ENCODE data around the gene FAM78A.

FAM78A gene

DNA sequence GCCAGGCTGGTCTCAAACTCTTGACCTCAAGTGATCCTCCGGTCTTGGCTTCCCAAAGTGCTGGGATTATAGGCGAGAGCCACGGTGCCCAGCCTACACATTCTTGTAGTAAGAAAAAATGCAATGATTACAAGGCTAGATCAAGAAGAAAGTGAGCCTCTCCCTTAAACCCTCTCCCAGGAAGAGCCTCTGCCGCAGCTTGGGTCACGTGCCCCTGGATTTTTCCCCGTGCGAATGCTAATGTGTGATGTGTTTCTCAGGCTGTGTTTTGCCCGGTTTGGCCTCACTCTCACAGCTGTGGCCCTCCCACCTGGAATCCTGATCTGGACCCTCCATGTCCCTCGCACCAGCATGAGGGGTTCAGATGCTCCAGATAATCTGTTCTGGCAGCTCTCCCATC lies 20.1 kb upstream of the FAM78A start:
- Histone ChIP-seq H3K79me2 (ENCODE audit: insufficient read depth, low read length) (no peaks in the 10 kb centered on the region), H3K36me3 (ENCODE audit: insufficient read depth, low read length) (no peaks in the 10 kb centered on the region), H3K9me3 (ENCODE audit: insufficient read depth, low read depth, low read length) (no peaks in the 10 kb centered on the region), H2AFZ (ENCODE audit: low read length) (no peak overlapping the region), H3F3A (ENCODE audit: low read depth) (no peaks in the 10 kb centered on the region), H3K4me1 (ENCODE audit: insufficient read depth, low read length, poor library complexity, severe bottlenecking) (no peaks in the 10 kb centered on the region), H4K20me1 (ENCODE audit: insufficient read depth, low read length, poor library complexity, severe bottlenecking) (no peaks in the 10 kb centered on the region), H3K4me2 (ENCODE audit: low read depth, low read length, poor library complexity, severe bottlenecking) (no peak overlapping the region), H3K9me2 (replicated peaks; ENCODE audit: low read depth, low read length) (no peaks in the 10 kb centered on the region), H3K9ac (ENCODE audit: low read depth, low read length, poor library complexity, severe bottlenecking) (no peak overlapping the region), H3K27me3 (ENCODE audit: insufficient read depth, low read length, poor library complexity, severe bottlenecking) (no peaks in the 10 kb centered on the region), H3K4me3 (ENCODE audit: low read length, poor library complexity, severe bottlenecking) (no peak overlapping the region)
- TF ChIP-seq CTCF (conservative IDR thresholded peaks at IDR 0.05; ENCODE audit: low read length) (no peak), EZH2phosphoT487 (IDR thresholded peaks at IDR 0.05; ENCODE audit: borderline replicate concordance) (no peak)

DNA sequence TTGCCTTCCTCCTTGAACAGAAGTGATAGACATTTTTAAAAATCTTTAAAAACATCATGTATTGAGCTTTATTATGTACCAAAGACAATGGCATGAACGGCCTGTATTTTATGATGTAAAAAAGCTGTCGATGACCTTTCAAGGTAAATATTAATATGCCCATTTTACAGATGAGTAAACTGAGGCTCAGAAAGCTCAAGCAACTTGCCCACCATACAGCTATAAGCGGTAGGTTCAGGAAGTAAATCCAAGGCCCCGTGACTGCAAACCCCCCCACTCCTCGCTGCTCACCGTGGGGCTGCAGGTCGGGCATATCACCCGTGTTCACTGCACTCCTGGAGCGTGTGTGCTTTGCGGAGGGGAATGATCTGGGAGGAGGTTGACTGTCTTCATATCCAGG lies 16.6 kb upstream of the FAM78A start:
- Histone ChIP-seq H3K27me3 (ENCODE audit: insufficient read depth, low read length, poor library complexity, severe bottlenecking) (no peaks in the 10 kb centered on the region), H3K4me3 (ENCODE audit: low read length, poor library complexity, severe bottlenecking) (no peak overlapping the region), H3F3A (ENCODE audit: low read depth) (no peaks in the 10 kb centered on the region), H3K4me2 (ENCODE audit: low read depth, low read length, poor library complexity, severe bottlenecking) (no peak overlapping the region), H3K79me2 (ENCODE audit: insufficient read depth, low read length) (no peaks in the 10 kb centered on the region), H3K36me3 (ENCODE audit: insufficient read depth, low read length) (no peaks in the 10 kb centered on the region), H3K9ac (ENCODE audit: low read depth, low read length, poor library complexity, severe bottlenecking) (no peak overlapping the region), H3K9me2 (replicated peaks; ENCODE audit: low read depth, low read length) (no peaks in the 10 kb centered on the region), H2AFZ (ENCODE audit: low read length) (no peak overlapping the region), H4K20me1 (ENCODE audit: insufficient read depth, low read length, poor library complexity, severe bottlenecking) (no peaks in the 10 kb centered on the region), H3K9me3 (ENCODE audit: insufficient read depth, low read depth, low read length) (no peaks in the 10 kb centered on the region), H3K4me1 (ENCODE audit: insufficient read depth, low read length, poor library complexity, severe bottlenecking) (no peaks in the 10 kb centered on the region)
- TF ChIP-seq EZH2phosphoT487 (IDR thresholded peaks at IDR 0.05; ENCODE audit: borderline replicate concordance) (no peak), CTCF (conservative IDR thresholded peaks at IDR 0.05; ENCODE audit: low read length) (no peak)

DNA sequence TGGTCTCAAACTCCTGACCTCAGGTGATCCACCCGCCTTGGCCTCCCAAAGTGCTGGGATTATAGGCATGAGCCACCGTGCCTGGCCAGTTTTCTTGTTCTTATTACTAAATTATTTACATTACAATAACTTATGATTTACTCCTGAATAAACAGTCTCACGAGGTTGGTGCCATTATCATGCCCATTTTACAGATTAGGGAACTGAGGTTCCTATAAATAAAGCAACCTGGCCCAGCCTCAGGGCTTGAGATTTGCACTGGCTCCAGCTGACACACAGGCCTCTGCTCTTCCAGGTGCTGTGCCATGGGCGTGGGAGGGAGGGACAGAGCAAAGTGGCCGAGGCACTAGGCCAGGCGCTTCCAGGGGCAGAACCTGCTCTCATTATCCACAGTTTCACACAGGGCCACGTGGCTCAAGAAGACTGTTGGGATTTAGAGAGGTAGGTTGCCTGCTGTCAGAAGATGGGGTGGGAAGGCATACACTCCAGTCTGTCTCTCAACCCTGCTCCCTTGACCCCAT lies 15.5 kb upstream of the FAM78A start:
- Histone ChIP-seq H3K27me3 (ENCODE audit: insufficient read depth, low read length, poor library complexity, severe bottlenecking) (no peaks in the 10 kb centered on the region), H3K4me2 (ENCODE audit: low read depth, low read length, poor library complexity, severe bottlenecking) (no peak overlapping the region), H3K4me1 (ENCODE audit: insufficient read depth, low read length, poor library complexity, severe bottlenecking) (no peaks in the 10 kb centered on the region), H3K4me3 (ENCODE audit: low read length, poor library complexity, severe bottlenecking) (no peak overlapping the region), H3K79me2 (ENCODE audit: insufficient read depth, low read length) (no peaks in the 10 kb centered on the region), H2AFZ (ENCODE audit: low read length) (no peak overlapping the region), H3K36me3 (ENCODE audit: insufficient read depth, low read length) (no peaks in the 10 kb centered on the region), H3K9me2 (replicated peaks; ENCODE audit: low read depth, low read length) (no peaks in the 10 kb centered on the region), H3F3A (ENCODE audit: low read depth) (no peaks in the 10 kb centered on the region), H3K9me3 (ENCODE audit: insufficient read depth, low read depth, low read length) (no peaks in the 10 kb centered on the region), H4K20me1 (ENCODE audit: insufficient read depth, low read length, poor library complexity, severe bottlenecking) (no peaks in the 10 kb centered on the region), H3K9ac (ENCODE audit: low read depth, low read length, poor library complexity, severe bottlenecking) (no peak overlapping the region)
- TF ChIP-seq EZH2phosphoT487 (IDR thresholded peaks at IDR 0.05; ENCODE audit: borderline replicate concordance) (no peak), CTCF (conservative IDR thresholded peaks at IDR 0.05; ENCODE audit: low read length) (no peak)
